Astrocyte of the cerebellum (primary cell): ENCODE data around the gene APP.

Experiments
- DNase-seq: peaks from one replicate; pipeline ENCODE4 v3.0.0-alpha.2; 2011; ENCODE audit warnings: low read depth
- H3K4me3 ChIP-seq: 2 replicates; pipeline ENCODE4 v1.5.1; 2011; ENCODE audit warnings: mild to moderate bottlenecking, low read depth, low read length, moderate library complexity
- in situ Hi-C: cut with HindIII; loops from 2 replicates; pipeline ENCODE4 v1.10.0; 2017; ENCODE audit warnings: low sequenced_read_pairs
- TF ChIP-seq, protein P1 (sequence below): IDR thresholded peaks from 2 replicates; pipeline ENCODE4 v1.5.1; 2012; ENCODE audit warnings: low read length, low read depth, moderate library complexity, mild to moderate bottlenecking; ENCODE audit errors: missing control alignments

Gene APP

DNA sequence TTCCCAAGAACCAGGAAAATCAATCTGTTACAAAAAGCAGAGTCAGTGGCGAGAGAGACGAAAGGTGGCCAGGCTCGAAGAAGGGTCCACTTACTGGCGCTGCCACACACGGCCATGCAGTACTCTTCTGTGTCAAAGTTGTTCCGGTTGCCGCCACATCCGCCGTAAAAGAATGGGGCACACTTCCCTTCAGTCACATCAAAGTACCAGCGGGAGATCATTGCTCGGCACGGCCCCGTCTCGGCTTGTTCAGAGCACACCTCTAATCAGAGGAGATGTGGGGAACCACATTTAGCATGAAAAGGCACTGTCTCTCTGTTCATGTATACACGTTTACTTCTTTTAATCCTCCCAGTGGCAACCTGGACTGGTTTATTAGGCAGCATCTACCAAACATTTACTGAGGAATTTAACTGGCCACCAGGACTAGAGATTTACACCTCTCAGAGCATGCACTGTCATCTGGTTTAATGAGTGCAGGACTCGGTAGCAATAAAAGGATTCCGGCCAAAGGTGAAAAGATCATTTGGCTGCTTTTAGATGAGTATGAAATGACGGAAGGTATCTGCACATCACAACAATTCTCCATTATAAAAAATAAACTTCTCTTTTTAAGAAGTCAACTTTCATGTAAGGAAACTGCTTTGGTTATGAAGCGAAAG is 170.5 kb downstream of the APP start:
- DNase-seq: no peak
- TF ChIP-seq, protein P1, sequence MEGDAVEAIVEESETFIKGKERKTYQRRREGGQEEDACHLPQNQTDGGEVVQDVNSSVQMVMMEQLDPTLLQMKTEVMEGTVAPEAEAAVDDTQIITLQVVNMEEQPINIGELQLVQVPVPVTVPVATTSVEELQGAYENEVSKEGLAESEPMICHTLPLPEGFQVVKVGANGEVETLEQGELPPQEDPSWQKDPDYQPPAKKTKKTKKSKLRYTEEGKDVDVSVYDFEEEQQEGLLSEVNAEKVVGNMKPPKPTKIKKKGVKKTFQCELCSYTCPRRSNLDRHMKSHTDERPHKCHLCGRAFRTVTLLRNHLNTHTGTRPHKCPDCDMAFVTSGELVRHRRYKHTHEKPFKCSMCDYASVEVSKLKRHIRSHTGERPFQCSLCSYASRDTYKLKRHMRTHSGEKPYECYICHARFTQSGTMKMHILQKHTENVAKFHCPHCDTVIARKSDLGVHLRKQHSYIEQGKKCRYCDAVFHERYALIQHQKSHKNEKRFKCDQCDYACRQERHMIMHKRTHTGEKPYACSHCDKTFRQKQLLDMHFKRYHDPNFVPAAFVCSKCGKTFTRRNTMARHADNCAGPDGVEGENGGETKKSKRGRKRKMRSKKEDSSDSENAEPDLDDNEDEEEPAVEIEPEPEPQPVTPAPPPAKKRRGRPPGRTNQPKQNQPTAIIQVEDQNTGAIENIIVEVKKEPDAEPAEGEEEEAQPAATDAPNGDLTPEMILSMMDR: no peak
- H3K4me3 ChIP-seq: no peak overlapping the region
- in situ Hi-C loops: no loop called here

DNA sequence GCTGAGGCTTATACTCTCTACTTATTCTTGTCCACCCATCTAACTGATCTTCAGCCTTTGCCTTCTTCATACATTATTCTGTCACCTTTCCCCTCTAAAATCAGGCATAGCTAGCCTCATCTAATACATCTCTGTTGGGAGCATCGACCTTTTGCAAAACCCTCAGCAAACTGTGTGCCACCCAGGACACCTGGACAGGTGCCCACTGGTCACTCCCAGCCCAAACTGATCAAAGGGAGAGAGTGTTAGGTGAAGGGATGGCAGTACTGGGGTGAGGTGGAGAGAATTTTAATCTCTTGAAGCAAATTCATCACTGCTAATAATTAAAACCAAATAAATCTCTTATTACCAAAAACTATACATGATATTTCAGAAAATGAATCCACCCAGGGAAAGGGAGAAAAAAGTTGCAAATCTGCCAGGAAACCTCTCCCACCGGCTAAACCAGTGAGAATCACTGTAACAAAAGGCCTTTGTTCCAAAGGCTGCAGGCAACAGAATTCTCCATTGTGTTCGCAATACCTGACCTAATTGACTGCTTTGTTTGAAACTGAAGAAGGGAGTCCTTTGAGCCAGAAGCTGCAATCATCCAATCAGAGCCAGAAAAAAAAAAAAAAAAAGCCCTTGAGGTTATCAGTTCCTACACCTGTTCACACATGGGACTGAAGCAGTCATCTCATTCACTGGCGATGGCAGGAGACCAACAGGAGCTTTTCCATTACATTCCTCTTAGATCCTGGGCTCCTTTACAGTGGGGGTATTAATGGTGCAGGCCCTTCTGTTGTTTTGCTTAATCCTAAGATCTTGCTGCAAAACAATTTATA is 172.6 kb downstream of the APP start:
- in situ Hi-C loops: no loop called here
- DNase-seq: no peak
- TF ChIP-seq, protein P1: no peak
- H3K4me3 ChIP-seq: no peak overlapping the region

DNA sequence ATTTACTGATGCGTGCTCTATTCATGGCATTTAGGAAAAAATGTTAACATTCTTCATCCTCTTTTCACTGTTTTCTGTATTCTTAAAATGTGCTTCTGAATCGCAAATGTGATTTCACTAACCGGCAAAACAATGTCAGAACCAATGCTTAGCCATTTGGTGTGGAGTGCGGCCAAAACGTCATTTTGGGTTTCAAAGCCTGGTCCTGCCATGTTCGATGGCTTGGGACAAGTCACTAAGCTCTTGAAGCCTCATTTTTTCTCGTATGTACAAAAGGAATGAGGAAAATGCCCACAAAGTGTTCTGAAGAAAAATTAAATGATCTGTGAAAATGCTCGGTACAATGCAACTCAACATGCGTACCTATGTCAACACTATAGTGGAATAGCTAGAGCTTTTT is 175.3 kb downstream of the APP start:
- DNase-seq: no peak
- no peak overlapping the region for H3K4me3 ChIP-seq
- TF ChIP-seq, protein P1: no peak
- in situ Hi-C loops: no loop called here

DNA sequence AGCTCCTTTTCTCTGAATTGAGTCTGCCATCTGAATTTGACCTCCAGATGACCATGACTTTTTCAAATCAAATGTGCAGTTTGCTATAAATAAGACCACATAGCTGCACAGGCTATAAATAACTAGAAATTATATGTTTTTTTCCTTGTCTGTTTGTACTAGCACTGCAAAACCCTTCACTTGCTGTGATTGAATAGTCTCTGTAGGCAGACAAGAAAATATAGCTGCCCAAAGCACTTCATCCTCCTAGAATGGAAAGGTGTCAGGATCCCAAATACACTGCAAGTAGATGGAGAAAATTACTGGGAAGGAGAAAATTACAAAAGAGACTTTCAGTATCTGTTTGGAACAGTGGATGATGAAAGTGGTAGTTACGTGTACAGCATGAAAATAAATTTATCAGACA is 175.8 kb downstream of the APP start:
- TF ChIP-seq, protein P1: no peak
- in situ Hi-C loops: no loop called here
- DNase-seq: no peak
- H3K4me3 ChIP-seq: no peak overlapping the region

GRCh38 chr21:25988738-25989137 is 181.8 kb downstream of the APP start:
- in situ Hi-C loops: no loop called here
- no peak for DNase-seq
- TF ChIP-seq, protein P1: no peak
- H3K4me3 ChIP-seq: no peak overlapping the region

DNA sequence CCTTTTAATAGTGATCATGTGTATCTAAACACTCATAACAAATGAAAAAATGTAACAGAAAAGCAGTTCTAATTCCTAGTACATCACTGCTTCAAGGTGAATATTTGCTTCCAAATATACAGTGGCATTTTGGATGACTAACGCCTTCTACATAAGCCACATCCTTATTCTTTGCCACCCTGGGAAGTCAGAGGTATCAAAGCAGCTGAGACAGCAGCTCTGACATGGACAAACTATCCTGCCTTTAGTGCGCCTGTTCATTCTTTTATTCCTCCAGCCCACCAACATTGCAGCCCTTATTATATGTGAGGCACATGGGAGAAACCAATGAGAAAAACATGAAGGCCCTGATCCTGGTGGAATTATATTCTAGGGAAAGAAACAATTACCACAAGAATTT is 183.0 kb downstream of the APP start:
- in situ Hi-C loops: no loop called here
- H3K4me3 ChIP-seq: no peak overlapping the region
- DNase-seq: no peak
- TF ChIP-seq, protein P1: no peak
